Mammary epithelial cell (primary cell): ENCODE measurements around the gene SULT2A1.

Experiments
- EZH2 ChIP-seq: IDR thresholded peaks from 2 replicates; pipeline ENCODE4 v1.6.1; 2012; ENCODE audit warnings: low read length, inconsistent platforms, borderline replicate concordance
- TF ChIP-seq, protein P1 (sequence below), 2 donors: IDR thresholded peaks in 1 of 2; conservative IDR thresholded peaks in 1 of 2; 2 replicates each; pipeline ENCODE4 v1.5.1; 2011 to 2012; ENCODE audit warnings: inconsistent platforms in 2 of 2, low read length in 2 of 2, mild to moderate bottlenecking in 2 of 2, control low read depth in 1 of 2, low read depth in 1 of 2; ENCODE audit not compliant: insufficient read depth in 1 of 2; ENCODE audit errors: extremely low read depth in 1 of 2

GRCh38 chr19:47901370-47901769, 15.3 kb upstream of the SULT2A1 start:
- TF ChIP-seq, protein P1, sequence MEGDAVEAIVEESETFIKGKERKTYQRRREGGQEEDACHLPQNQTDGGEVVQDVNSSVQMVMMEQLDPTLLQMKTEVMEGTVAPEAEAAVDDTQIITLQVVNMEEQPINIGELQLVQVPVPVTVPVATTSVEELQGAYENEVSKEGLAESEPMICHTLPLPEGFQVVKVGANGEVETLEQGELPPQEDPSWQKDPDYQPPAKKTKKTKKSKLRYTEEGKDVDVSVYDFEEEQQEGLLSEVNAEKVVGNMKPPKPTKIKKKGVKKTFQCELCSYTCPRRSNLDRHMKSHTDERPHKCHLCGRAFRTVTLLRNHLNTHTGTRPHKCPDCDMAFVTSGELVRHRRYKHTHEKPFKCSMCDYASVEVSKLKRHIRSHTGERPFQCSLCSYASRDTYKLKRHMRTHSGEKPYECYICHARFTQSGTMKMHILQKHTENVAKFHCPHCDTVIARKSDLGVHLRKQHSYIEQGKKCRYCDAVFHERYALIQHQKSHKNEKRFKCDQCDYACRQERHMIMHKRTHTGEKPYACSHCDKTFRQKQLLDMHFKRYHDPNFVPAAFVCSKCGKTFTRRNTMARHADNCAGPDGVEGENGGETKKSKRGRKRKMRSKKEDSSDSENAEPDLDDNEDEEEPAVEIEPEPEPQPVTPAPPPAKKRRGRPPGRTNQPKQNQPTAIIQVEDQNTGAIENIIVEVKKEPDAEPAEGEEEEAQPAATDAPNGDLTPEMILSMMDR (conservative IDR thresholded peaks at IDR 0.05 in 1 of 2, IDR thresholded peaks at IDR 0.05 in 1 of 2; ENCODE audit: extremely low read depth in 1 of 2, insufficient read depth in 1 of 2, low read depth in 1 of 2, low read length in 2 of 2): no peak
- TF ChIP-seq EZH2: no peak
